GM18505 (cell line): ENCODE results near the gene LTO1.

Experiments used
- ATAC-seq: cut with Tn5 transposase; IDR thresholded peaks from one replicate; pipeline ENCODE4 v1.9.1; 2021; ENCODE audit not compliant: unreplicated experiment
- POLR2A ChIP-seq: IDR thresholded peaks from 4 replicates; pipeline ENCODE4 v1.6.1; 2011; ENCODE audit warnings: borderline replicate concordance; ENCODE audit not compliant: insufficient read depth, insufficient read length; ENCODE audit errors: extremely low read depth

The LTO1 gene

DNA sequence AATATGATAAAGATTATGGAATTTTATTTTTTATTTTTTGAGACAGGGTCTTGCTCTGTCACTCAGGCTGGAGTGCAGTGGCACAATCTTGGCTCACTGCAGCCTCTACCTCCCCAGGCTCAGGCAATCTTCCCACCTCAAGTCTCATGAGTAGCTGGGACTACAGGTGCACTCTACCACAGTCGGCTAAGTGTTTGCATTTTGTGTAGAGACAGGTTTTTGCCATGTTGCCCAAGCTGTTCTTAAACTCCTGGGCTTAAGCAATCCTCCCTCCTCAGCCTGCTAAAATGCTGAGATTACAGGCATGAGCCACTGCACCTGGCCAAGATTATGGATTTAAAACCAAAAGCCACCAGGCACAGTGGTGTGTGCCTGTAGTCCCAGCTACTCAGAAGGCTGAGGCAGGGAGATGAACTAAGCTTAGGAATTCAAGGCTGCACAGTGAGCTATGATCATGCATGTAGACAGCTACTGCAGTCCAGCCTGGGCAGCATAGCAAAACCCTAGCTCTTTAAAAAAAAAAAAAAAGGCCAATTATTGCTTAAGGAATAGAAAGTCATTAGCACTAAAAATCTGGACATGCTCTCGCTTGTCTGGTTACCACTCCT lies 54.4 kb downstream of the LTO1 start:
- no peak for ATAC-seq
- no peak for TF ChIP-seq POLR2A

DNA sequence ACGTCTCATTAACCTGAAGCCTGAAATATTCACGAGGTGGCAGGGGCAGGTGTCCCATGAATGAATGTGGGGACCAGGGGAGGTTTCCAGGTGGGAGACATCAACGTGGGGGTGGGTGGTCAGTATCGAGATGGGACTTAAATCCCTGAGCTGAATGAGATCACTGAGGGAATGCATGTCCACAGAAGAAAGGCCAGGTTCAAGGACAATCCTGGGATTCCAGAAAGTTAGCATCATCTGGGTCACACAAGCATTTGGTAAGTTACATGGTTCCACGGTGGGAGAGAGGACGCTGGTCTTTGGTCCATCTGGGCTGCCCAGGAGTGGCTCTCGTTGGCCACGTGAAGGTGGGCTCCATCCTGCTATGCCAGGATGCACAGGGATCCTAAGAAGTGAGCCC lies 56.9 kb downstream of the LTO1 start:
- no peak for ATAC-seq
- TF ChIP-seq POLR2A, result no peak

DNA sequence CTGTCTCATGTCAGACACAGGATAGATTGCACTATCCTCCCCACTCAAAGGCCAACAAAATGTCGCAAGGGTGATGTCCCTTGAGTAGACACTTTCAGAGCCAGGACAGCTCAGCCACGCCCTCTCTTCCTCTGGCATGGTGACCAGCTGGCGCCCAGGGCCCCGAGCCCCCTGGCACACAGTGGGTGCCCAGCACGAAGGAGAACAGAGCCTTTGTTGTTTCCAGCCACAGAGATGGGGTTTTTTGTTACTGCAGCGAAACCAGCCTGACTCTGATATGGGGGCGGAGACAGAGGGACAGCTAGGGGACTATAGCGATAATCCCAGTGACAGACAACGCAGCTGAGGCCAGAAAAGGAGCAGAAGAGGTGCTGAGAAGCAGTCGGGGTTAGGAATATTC lies 57.5 kb downstream of the LTO1 start:
- no peak for TF ChIP-seq POLR2A
- ATAC-seq, result no peak

DNA sequence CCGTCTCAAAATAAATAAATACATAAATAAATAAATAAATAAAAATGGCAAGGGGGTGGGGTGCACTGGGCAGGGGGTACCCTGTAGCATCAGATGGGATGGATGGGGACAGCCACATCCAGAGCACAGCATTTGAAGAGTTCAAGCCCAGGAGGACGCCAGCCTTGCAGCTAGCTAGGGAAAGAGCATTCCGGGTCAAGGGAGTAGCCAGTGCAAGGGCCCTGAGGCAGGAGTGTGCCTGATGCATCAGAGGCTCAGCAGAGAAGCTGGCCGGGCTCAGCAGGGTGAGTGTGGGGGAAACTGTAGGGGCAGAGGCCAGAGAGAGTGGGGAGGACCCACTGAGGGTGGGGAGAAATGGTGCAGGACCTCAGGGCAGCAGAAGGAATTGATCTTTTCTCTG lies 57.9 kb downstream of the LTO1 start:
- no peak for ATAC-seq
- TF ChIP-seq POLR2A, result no peak
